AG09309 (cell line): Measurements from ENCODE around the gene FMOD.

Experiments used
- DNase-seq: peaks from one replicate; pipeline ENCODE4 v3.0.0-alpha.2; 2010; ENCODE audit warnings: low read depth
- H3K4me3 ChIP-seq: 2 replicates; pipeline ENCODE4 v1.5.1; 2011; ENCODE audit warnings: mild to moderate bottlenecking, low read depth, low read length, moderate library complexity; ENCODE audit not compliant: control insufficient read depth
- CTCF ChIP-seq: IDR thresholded peaks from 2 replicates; pipeline ENCODE4 v1.5.1; 2011; ENCODE audit warnings: mild to moderate bottlenecking, low read depth, low read length, inconsistent platforms; ENCODE audit not compliant: insufficient read depth, control insufficient read depth; ENCODE audit errors: missing control alignments

The FMOD gene

DNA sequence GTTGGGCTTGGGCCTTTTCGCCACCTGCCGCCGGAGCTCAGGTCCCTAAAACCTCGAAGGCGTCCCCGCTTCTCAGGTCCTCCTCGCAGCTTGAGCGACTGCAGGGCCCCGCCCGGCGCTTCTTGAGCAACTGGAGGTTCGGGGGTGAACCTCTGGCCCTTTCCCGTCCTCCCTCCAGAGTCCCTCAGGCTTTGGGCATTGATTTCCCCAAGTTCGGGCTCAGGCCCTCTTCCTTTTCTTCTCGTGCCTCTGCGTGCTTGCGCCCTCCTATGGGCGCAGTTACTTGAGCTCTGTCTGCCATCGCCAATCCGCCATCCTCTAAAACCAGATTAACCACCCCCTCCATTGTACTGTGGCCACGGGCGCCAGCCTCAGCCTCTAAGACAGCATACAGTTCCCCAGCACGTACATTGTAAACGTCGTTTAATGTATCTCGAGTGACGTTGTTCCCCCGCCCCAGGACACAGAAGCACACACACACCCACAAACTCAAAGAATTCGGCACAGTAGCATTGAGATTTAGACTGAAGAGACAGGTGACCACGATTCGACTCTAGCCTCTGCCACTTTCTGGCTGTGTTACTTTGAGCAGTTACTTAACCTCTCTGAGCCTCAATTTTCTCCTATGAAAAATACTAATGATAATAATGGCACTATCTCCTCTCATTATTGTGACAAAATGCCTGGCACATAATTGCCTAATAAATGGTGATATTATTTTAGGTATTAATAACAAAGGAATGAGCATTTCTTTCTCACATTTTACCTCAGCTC is 23.1 kb downstream of the FMOD start:
- no peak for DNase-seq
- peak; percentile 42 for TF ChIP-seq CTCF
- H3K4me3 ChIP-seq = peak overlapping the region; percentile 41

DNA sequence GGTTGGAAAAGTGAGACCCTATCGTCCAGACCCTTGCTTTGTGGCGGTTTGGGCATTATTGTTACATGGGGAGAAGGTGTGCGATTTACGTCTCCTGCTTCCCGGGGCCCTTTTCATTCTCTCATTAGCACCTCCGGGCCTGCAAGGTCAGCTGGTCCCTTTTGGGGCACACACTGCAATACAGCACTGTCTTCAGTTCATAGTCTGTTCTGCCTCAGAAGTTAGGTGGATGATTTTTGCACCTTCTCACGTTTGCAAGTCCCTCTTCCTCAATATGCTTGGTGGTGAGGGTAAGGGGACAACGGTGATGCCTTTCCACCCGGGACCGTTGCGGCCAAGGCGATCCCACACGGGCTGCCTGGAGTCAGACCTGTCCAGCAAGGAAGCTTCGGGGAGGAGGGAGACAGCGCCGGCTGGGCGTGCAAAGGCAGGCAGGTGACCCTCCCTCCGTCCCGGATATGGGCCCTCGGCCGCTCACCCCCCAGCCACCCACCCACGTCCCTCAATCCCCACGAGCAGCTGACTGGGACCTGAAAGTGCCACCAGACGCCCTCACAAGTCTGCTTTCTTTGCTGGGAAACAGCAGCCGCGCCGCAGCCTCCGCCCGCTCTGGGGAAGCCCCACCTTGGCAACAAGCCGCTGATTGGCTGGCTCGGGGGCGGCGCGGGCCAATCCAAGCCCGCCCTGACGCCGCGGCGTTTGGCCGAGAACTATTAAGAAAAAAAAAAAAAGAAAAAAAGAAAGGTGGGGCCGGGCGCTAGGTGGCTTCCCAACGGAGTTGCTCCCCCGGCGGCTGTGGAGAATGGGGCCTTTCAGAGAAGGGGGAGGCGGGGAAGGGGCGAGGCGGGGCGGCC is 23.9 kb downstream of the FMOD start:
- no peak for DNase-seq
- no peak for TF ChIP-seq CTCF
- peak overlapping the region; percentile 41 for H3K4me3 ChIP-seq

DNA sequence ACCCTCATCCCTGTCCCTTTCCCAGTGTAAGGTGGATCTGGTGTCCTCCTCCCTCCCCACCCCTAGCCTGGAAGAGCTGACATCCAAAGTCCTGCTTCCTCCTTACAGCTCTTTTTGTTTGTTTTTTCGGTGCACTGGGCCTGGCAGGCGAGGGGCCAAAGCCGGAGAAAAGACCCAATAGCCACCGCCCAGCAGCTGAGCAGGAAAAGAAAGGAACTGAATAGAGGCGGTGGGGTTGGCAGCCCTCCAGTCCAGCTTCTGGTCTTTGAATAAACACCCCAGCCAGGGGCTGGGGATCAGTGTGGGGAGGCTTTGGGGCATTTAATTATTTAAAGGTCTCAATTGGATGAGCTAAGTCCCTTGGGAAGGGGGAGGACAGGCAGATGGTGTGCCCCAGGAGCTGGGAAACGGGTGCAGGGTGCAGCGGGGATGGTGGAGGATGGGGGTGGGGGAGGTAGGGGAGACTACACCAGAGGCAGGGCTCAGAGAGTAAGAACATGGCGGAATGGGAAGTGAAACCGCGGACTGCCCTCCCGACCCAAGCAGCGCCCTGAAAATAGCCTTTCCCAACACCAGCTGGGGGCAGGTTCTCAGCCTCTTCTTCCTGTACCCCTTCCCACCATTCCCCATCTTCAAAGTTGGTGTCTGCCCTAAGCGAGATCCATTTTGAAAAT is 25.4 kb downstream of the FMOD start:
- no peak overlapping the region for H3K4me3 ChIP-seq
- TF ChIP-seq CTCF = no peak
- DNase-seq = no peak

- no peak overlapping the region for H3K4me3 ChIP-seq
- no peak for DNase-seq
- TF ChIP-seq CTCF = no peak
Observed at GRCh38 chr1:203325026-203325417, 25.9 kb downstream of the FMOD start.

DNA sequence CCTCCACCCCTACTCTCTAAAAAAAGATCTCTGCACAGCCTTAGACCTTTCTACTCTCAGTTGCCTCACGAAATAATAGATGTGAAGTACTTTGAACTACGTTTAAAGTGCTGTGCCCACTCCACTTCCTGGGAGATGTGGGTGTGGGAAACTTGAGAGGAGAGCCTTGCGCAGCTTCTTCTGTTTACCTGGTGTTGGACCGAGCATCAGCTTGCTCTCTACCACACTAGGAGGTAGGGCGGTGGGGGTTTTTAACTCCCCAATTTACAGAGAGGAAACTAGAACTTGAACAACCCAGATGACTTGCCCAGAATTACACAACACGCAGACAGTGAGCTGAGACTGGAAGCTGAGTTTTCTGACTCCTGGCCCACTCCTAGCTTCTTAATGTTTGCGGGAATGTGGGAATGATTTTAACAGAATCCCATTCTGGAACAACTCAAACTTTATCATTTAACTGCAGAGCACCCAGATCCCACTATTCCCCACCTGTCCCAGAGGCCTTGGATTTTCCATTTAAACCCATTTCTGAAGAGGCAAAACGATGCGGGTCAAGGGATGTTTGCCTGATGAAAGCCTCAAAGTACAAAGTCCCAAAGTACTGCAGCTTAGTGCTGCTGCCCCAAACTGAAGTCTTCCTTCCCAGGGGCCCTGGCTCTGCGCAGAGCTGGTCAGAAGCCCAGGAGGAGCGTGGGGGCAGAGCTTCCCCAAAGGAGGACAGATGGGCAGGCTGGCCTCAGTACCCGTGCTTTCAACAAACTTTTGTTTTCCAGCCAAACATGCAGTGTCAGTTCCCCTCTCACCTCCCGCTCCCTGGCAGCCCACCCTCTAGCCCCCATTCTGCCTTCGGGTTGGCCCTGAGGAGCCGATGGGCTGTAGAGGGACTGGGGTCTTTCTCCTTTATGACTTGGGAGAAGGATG is 26.6 kb downstream of the FMOD start:
- no peak for DNase-seq
- no peak overlapping the region for H3K4me3 ChIP-seq
- no peak for TF ChIP-seq CTCF

- no peak for DNase-seq
- no peak overlapping the region for H3K4me3 ChIP-seq
- no peak for TF ChIP-seq CTCF
Observed at GRCh38 chr1:203323587-203323986, 27.3 kb downstream of the FMOD start.
